Neuron (in vitro differentiated cells): ENCODE measurements around the gene CCDC51.
A peak's percentile ranks its signal among the peaks of the same experiment; 100 is the strongest.

ENCODE experiments used
- H2AFZ ChIP-seq: one replicate; pipeline ENCODE4 v1.6.1; 2013; ENCODE audit warnings: low read depth, mild to moderate bottlenecking, inconsistent platforms, low read length, moderate library complexity
- H3K27me3 ChIP-seq: one replicate; pipeline ENCODE4 v1.6.1; 2013; ENCODE audit warnings: low read length; ENCODE audit not compliant: insufficient read depth
- H3K36me3 ChIP-seq: one replicate; pipeline ENCODE4 v1.6.1; 2013; ENCODE audit warnings: low read length; ENCODE audit not compliant: insufficient read depth
- H3K4me1 ChIP-seq: one replicate; pipeline ENCODE4 v1.6.1; 2013; ENCODE audit warnings: low read length; ENCODE audit not compliant: insufficient read depth
- H3K4me3 ChIP-seq: 2 replicates; pipeline ENCODE4 v1.5.1; 2013; ENCODE audit warnings: mild to moderate bottlenecking, low read length, moderate library complexity
- H3K9me3 ChIP-seq: one replicate; pipeline ENCODE4 v1.6.1; 2013; ENCODE audit warnings: low read length

CCDC51 gene

GRCh38 chr3:48460517-48460902 is 20.6 kb upstream of the CCDC51 start:
- H3K36me3 ChIP-seq: peaks cover 51% of the 10 kb centered on the region
- H3K27me3 ChIP-seq: no peaks in the 10 kb centered on the region
- H2AFZ ChIP-seq: no peak overlapping the region
- peaks cover 8% of the 10 kb centered on the region for H3K4me1 ChIP-seq
- no peaks in the 10 kb centered on the region for H3K9me3 ChIP-seq
- H3K4me3 ChIP-seq: no peak overlapping the region

- no peak overlapping the region for H3K4me3 ChIP-seq
- H3K36me3 ChIP-seq: peaks cover 55% of the 10 kb centered on the region
- peaks cover 4% of the 10 kb centered on the region for H3K4me1 ChIP-seq
- H3K27me3 ChIP-seq: no peaks in the 10 kb centered on the region
- H2AFZ ChIP-seq: no peak overlapping the region
- no peaks in the 10 kb centered on the region for H3K9me3 ChIP-seq
Measured at GRCh38 chr3:48459773-48460516, 20.0 kb upstream of the CCDC51 start.

GRCh38 chr3:48459331-48459730 is 19.4 kb upstream of the CCDC51 start:
- H3K27me3 ChIP-seq: no peaks in the 10 kb centered on the region
- peaks cover 59% of the 10 kb centered on the region for H3K36me3 ChIP-seq
- no peak overlapping the region for H2AFZ ChIP-seq
- no peak overlapping the region for H3K4me3 ChIP-seq
- H3K9me3 ChIP-seq: no peaks in the 10 kb centered on the region
- no peaks in the 10 kb centered on the region for H3K4me1 ChIP-seq

- no peak overlapping the region for H3K4me3 ChIP-seq
- H3K4me1 ChIP-seq: no peaks in the 10 kb centered on the region
- no peaks in the 10 kb centered on the region for H3K9me3 ChIP-seq
- H3K36me3 ChIP-seq: peaks cover 81% of the 10 kb centered on the region
- H2AFZ ChIP-seq: no peak overlapping the region
- H3K27me3 ChIP-seq: no peaks in the 10 kb centered on the region
Measured at GRCh38 chr3:48456456-48456855, 16.5 kb upstream of the CCDC51 start.

- no peak overlapping the region for H2AFZ ChIP-seq
- no peaks in the 10 kb centered on the region for H3K27me3 ChIP-seq
- no peaks in the 10 kb centered on the region for H3K9me3 ChIP-seq
- peaks cover 51% of the 10 kb centered on the region for H3K36me3 ChIP-seq
- peaks cover 13% of the 10 kb centered on the region for H3K4me1 ChIP-seq
- no peak overlapping the region for H3K4me3 ChIP-seq
Measured at GRCh38 chr3:48451270-48451669, 11.4 kb upstream of the CCDC51 start.

GRCh38 chr3:48446425-48447193 is 6.7 kb upstream of the CCDC51 start, which contains the start of gene ATRIP:
TSS of gene ATRIP (plus strand) at chr3:48446737. CDS start at chr3:48446846, 109 bp downstream.
- peaks cover 31% of the 10 kb centered on the region for H3K36me3 ChIP-seq

GRCh38 chr3:48446043-48446424 is 6.1 kb upstream of the CCDC51 start:
- peak overlapping the region; percentile 88 for H3K4me3 ChIP-seq
- no peaks in the 10 kb centered on the region for H3K27me3 ChIP-seq
- H2AFZ ChIP-seq: peak overlapping the region; percentile 50
- H3K36me3 ChIP-seq: peaks cover 27% of the 10 kb centered on the region
- H3K4me1 ChIP-seq: peaks cover 30% of the 10 kb centered on the region
- no peaks in the 10 kb centered on the region for H3K9me3 ChIP-seq

More at GRCh38 chr3:48446425-48447193, 6.7 kb upstream of the CCDC51 start, which contains the start of gene ATRIP:
- H3K4me3 ChIP-seq: peak within 1 kb of the TSS; percentile 88
- peaks cover 24% of the 10 kb centered on the region for H3K4me1 ChIP-seq
- no peaks in the 10 kb centered on the region for H3K27me3 ChIP-seq
- H3K9me3 ChIP-seq: no peaks in the 10 kb centered on the region
- H2AFZ ChIP-seq: peak within 1 kb of the TSS; percentile 50

GRCh38 chr3:48445277-48445882 is 5.5 kb upstream of the CCDC51 start:
- no peak overlapping the region for H2AFZ ChIP-seq
- no peaks in the 10 kb centered on the region for H3K9me3 ChIP-seq
- H3K4me1 ChIP-seq: peaks cover 30% of the 10 kb centered on the region
- peaks cover 27% of the 10 kb centered on the region for H3K36me3 ChIP-seq
- peak overlapping the region; percentile 88 for H3K4me3 ChIP-seq
- no peaks in the 10 kb centered on the region for H3K27me3 ChIP-seq

- H3K4me1 ChIP-seq: peaks cover 19% of the 10 kb centered on the region
- no peak overlapping the region for H3K4me3 ChIP-seq
- H3K27me3 ChIP-seq: no peaks in the 10 kb centered on the region
- no peaks in the 10 kb centered on the region for H3K9me3 ChIP-seq
- no peak overlapping the region for H2AFZ ChIP-seq
- H3K36me3 ChIP-seq: peaks cover 21% of the 10 kb centered on the region
Measured at GRCh38 chr3:48441940-48442339, 2.0 kb upstream of the CCDC51 start.

GRCh38 chr3:48440590-48440958 is 655 bp upstream of the CCDC51 start:
- peaks cover 13% of the 10 kb centered on the region for H3K4me1 ChIP-seq
- peaks cover 21% of the 10 kb centered on the region for H3K36me3 ChIP-seq
- H2AFZ ChIP-seq: no peak overlapping the region
- no peaks in the 10 kb centered on the region for H3K27me3 ChIP-seq
- H3K4me3 ChIP-seq: peak overlapping the region; percentile 63
- H3K9me3 ChIP-seq: no peaks in the 10 kb centered on the region

- Histone ChIP-seq H3K27me3 (no peaks in the 10 kb centered on the region), H2AFZ (no peak overlapping the region), H3K4me3 (no peak overlapping the region), H3K36me3 (peaks cover 22% of the 10 kb centered on the region), H3K9me3 (no peaks in the 10 kb centered on the region), H3K4me1 (peaks cover 12% of the 10 kb centered on the region)
Measured at GRCh38 chr3:48437812-48438211, 2.1 kb downstream of the CCDC51 start.

- peaks cover 23% of the 10 kb centered on the region for H3K36me3 ChIP-seq
- H3K27me3 ChIP-seq: no peaks in the 10 kb centered on the region
- no peak overlapping the region for H3K4me3 ChIP-seq
- H3K9me3 ChIP-seq: no peaks in the 10 kb centered on the region
- peaks cover 11% of the 10 kb centered on the region for H3K4me1 ChIP-seq
- H2AFZ ChIP-seq: no peak overlapping the region
Measured at GRCh38 chr3:48436855-48437254, 3.1 kb downstream of the CCDC51 start.

- Histone ChIP-seq H3K9me3 (no peaks in the 10 kb centered on the region), H3K27me3 (no peaks in the 10 kb centered on the region), H3K4me3 (no peak overlapping the region), H3K4me1 (peaks cover 6% of the 10 kb centered on the region), H3K36me3 (peaks cover 20% of the 10 kb centered on the region), H2AFZ (no peak overlapping the region)
Measured at GRCh38 chr3:48436477-48436787, 3.5 kb downstream of the CCDC51 start.
